H1 (cell line): Measurements from ENCODE around the gene SLC9A4. TPM values are rescaled to one million over a fixed set of nuclear protein-coding genes. Genes with fewer than 3 reads are reported as not detected.

Source experiments
- NANOG ChIP-seq: IDR thresholded peaks from 2 replicates; pipeline ENCODE4 v1.6.1; 2011; ENCODE audit warnings: low read length, low read depth, mild to moderate bottlenecking, inconsistent platforms; ENCODE audit not compliant: insufficient read depth, poor library complexity, severe bottlenecking
- polyA plus RNA-seq, 7 experiments: library from polyadenylated mRNA; depleted of rRNA in 3 of 7; stranded (reverse) in 5 of 7; unstranded in 2 of 7; fragments of >200 nt in 5 of 7; fragments of 200-250 nt in 2 of 7; gene quantifications; 1 replicate in 5 of 7; 2 replicates in 1 of 7; 4 replicates in 1 of 7; pipeline versions ENCODE4 v1.2.1 to v1.2.3, GENCODE V29; 2011 to 2013; ENCODE audit warnings: missing spikeins in 2 of 7, mixed read lengths in 2 of 7
- total RNA-seq: library from RNA; stranded (reverse); fragmentation: NEBNext Ultra II Directional; extraction: Animal tissue kit (Norgen Biotek cat#: 25700); gene quantifications from 2 replicates; pipeline ENCODE4 v1.2.1, GENCODE V29; 2021

SLC9A4 gene
- total and polyA plus RNA-seq, 2 of the 8 experiments (the other 6 are each of a cell fraction or from before 2014, with no cell fraction given), result not detected

DNA sequence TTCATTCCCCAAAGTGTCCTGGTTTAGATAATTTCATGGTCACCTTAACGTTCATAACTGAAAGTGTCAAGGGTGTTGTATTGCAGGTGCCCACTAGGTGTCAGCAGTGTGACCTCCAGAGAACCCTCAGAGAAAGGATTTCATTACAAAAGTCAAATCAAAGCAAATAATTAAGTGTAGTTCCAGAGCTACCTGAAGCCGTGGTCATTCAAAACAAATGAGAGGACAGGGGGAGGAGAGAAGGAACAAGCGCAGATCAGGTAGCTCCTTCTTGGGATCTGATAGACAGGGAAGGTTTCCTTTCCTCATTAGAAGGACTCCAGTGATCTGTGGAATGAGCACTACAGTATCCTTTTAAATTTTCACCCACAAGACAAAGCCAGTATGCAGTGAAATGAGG, at the start of gene SLC9A4 (continued):
- no peak for TF ChIP-seq NANOG
